ENCODE measurements around the gene MT1X. TPM values are rescaled to one million over a fixed set of nuclear protein-coding genes. Genes with fewer than 3 reads are reported as not detected.
"Not testable (repeated sequence)": the region's sequence is repeated elsewhere in the genome, so short reads cannot be mapped to it uniquely, and the experiment has no call there.

Gene MT1X
- total and polyA plus RNA-seq, 7 experiments from 2014 or later = 15.0 to 157 (median 26.8) TPM

- no peak for DNase-seq
- ChIA-PET POLR2A (interaction anchor here (2.4 kb wide), 1 partner anchor 14 kb away, joined by 5 read pairs; no protein-coding TSS in a partner anchor), CTCF (interaction anchor here (1.1 kb wide), 1 partner anchor 13 kb away, joined by 3 read pairs; no protein-coding TSS in a partner anchor)
These were observed 32.9 kb downstream of the MT1X start for GRCh38 chr16:56715126-56715525.

GRCh38 chr16:56716761-56717160 is 34.5 kb downstream of the MT1X start:
- Histone ChIP-seq H3K9me3 (ENCODE audit: control insufficient read depth in 2 of 3, low read length in 3 of 3) (no peaks in the 10 kb centered on the region), H3K4me1 (ENCODE audit: control insufficient read depth in 2 of 2, insufficient read depth in 2 of 2, low read length in 2 of 2) (no peaks in the 10 kb centered on the region), H3K36me3 (ENCODE audit: control insufficient read depth in 2 of 3, insufficient read depth in 3 of 3, low read length in 3 of 3) (no peaks in the 10 kb centered on the region), H3K27me3 (ENCODE audit: control insufficient read depth in 2 of 2, insufficient read depth in 2 of 2, low read length in 2 of 2) (no peaks in the 10 kb centered on the region), H3K27ac (ENCODE audit: low read depth, low read length) (no peak overlapping the region), H3K4me3 (ENCODE audit: low read length) (no peak overlapping the region)
- Mint-ChIP-seq H3K27ac (no peak overlapping the region), H3K4me3 (no peak overlapping the region), H3K4me1 (peaks cover 0 to 4% (median under 1%) of the 10 kb centered on the region in 7 donors), H3K9me3 (no peaks in the 10 kb centered on the region), H3K36me3 (no peaks in the 10 kb centered on the region), H3K27me3 (peaks cover 0 to 16% (median 0%) of the 10 kb centered on the region in 5 donors)
- intact Hi-C loops (cut with micrococcal nuclease) = no loop called here
- ATAC-seq (no peak), DNase-seq (no peak)
- ChIA-PET CTCF (interaction anchor here (3.4 kb wide), 1 partner anchor 14 kb away, joined by 8 read pairs; no protein-coding TSS in a partner anchor), POLR2A (interaction anchor here (0.7 to 2.4 kb wide), 3 partner anchors 9 to 16 kb away, joined by 3 to 5 read pairs (median 3); no protein-coding TSS in a partner anchor)

More at GRCh38 chr16:56715126-56715525, 32.9 kb downstream of the MT1X start:
- Mint-ChIP-seq H3K36me3 (no peaks in the 10 kb centered on the region), H3K27ac (no peak overlapping the region), H3K4me3 (no peak overlapping the region), H3K4me1 (peaks cover 4 to 16% (median 11%) of the 10 kb centered on the region in 7 donors), H3K27me3 (peaks cover 0 to 8% (median 0%) of the 10 kb centered on the region in 5 donors), H3K9me3 (peaks cover 0 to 5% (median 0%) of the 10 kb centered on the region in 11 donors)
- Histone ChIP-seq H3K4me3 (ENCODE audit: low read length) (no peak overlapping the region), H3K9me3 (ENCODE audit: control insufficient read depth in 2 of 3, low read length in 3 of 3) (no peaks in the 10 kb centered on the region), H3K27ac (ENCODE audit: low read depth, low read length) (no peak overlapping the region), H3K36me3 (ENCODE audit: control insufficient read depth in 2 of 3, insufficient read depth in 3 of 3, low read length in 3 of 3) (no peaks in the 10 kb centered on the region), H3K27me3 (ENCODE audit: control insufficient read depth in 2 of 2, insufficient read depth in 2 of 2, low read length in 2 of 2) (no peaks in the 10 kb centered on the region), H3K4me1 (ENCODE audit: control insufficient read depth in 2 of 2, insufficient read depth in 2 of 2, low read length in 2 of 2) (peaks cover under 1 to 5% of the 10 kb centered on the region in 2 donors)
- intact Hi-C loops (cut with micrococcal nuclease) = no loop called here
- no peak for ATAC-seq

GRCh38 chr16:56717532-56717931 is 35.3 kb downstream of the MT1X start:
- ATAC-seq; H3K4me3 Mint-ChIP-seq; H3K27me3 ChIP-seq (ENCODE audit: control insufficient read depth in 2 of 2, insufficient read depth in 2 of 2, low read length in 2 of 2); H3K4me3 ChIP-seq (ENCODE audit: low read length); H3K36me3 ChIP-seq (ENCODE audit: control insufficient read depth in 2 of 3, insufficient read depth in 3 of 3, low read length in 3 of 3); DNase-seq; H3K27ac Mint-ChIP-seq; H3K9me3 ChIP-seq (ENCODE audit: control insufficient read depth in 2 of 3, low read length in 3 of 3); H3K9me3 Mint-ChIP-seq; H3K36me3 Mint-ChIP-seq; H3K4me1 ChIP-seq (ENCODE audit: control insufficient read depth in 2 of 2, insufficient read depth in 2 of 2, low read length in 2 of 2); H3K27ac ChIP-seq (ENCODE audit: low read depth, low read length); H3K4me1 Mint-ChIP-seq; intact Hi-C loops (cut with micrococcal nuclease): not testable (repeated sequence)
- ChIA-PET CTCF (interaction anchor here (0.5 to 3.4 kb wide), 3 partner anchors 11 to 17 kb away, joined by 3 to 8 read pairs (median 6); no protein-coding TSS in a partner anchor), POLR2A (interaction anchor here (2.4 kb wide), 1 partner anchor 12 kb away, joined by 5 read pairs; no protein-coding TSS in a partner anchor)
- peaks cover 0 to 22% (median 0%) of the 10 kb centered on the region in 5 donors for H3K27me3 Mint-ChIP-seq

GRCh38 chr16:56722200-56722842 is 40.1 kb downstream of the MT1X start:
- H3K4me3 ChIP-seq (ENCODE audit: low read length) = no peak overlapping the region
- no peak for DNase-seq
- ATAC-seq = no peak
- Mint-ChIP-seq H3K4me1 (peaks cover 0 to 6% (median 3%) of the 10 kb centered on the region in 7 donors), H3K9me3 (no peaks in the 10 kb centered on the region), H3K27me3 (peaks cover 0 to 41% (median 0%) of the 10 kb centered on the region in 5 donors), H3K36me3 (peaks cover 0 to 4% (median 0%) of the 10 kb centered on the region in 5 donors), H3K27ac (no peak overlapping the region), H3K4me3 (no peak overlapping the region)
- no peaks in the 10 kb centered on the region for H3K9me3 ChIP-seq (ENCODE audit: control insufficient read depth in 2 of 3, low read length in 3 of 3)
- POLR2A ChIA-PET = interaction anchor here (0.6 to 0.7 kb wide), 2 partner anchors 13 to 28 kb away, joined by 3 read pairs; no protein-coding TSS in a partner anchor
- no peak overlapping the region for H3K27ac ChIP-seq (ENCODE audit: low read depth, low read length)
- no peaks in the 10 kb centered on the region for H3K4me1 ChIP-seq (ENCODE audit: control insufficient read depth in 2 of 2, insufficient read depth in 2 of 2, low read length in 2 of 2)
- H3K36me3 ChIP-seq (ENCODE audit: control insufficient read depth in 2 of 3, insufficient read depth in 3 of 3, low read length in 3 of 3) = no peaks in the 10 kb centered on the region
- H3K27me3 ChIP-seq (ENCODE audit: control insufficient read depth in 2 of 2, insufficient read depth in 2 of 2, low read length in 2 of 2) = no peaks in the 10 kb centered on the region
- CTCF ChIA-PET = interaction anchor here (0.6 to 1.1 kb wide), 2 partner anchors 22 to 145 kb away, joined by 3 read pairs; no protein-coding TSS in a partner anchor
- intact Hi-C loops (cut with micrococcal nuclease) = loop anchor here in 1 of 2 donors (10.0 kb wide), 1 partner anchor 462 kb away; the partner anchor contains the start of genes PSME3IP1 and RSPRY1

GRCh38 chr16:56724191-56724590 is 41.9 kb downstream of the MT1X start:
- CTCF ChIA-PET = interaction anchor here (1.3 kb wide), 1 partner anchor 17 kb away, joined by 4 read pairs; no protein-coding TSS in a partner anchor
- peaks cover 0 to 36% (median 0%) of the 10 kb centered on the region in 5 donors for H3K27me3 Mint-ChIP-seq
- no peak overlapping the region for H3K27ac ChIP-seq (ENCODE audit: low read depth, low read length)

GRCh38 chr16:56726283-56726682 is 44.0 kb downstream of the MT1X start:
- Histone ChIP-seq H3K9me3 (ENCODE audit: control insufficient read depth in 2 of 3, low read length in 3 of 3) (no peaks in the 10 kb centered on the region), H3K36me3 (ENCODE audit: control insufficient read depth in 2 of 3, insufficient read depth in 3 of 3, low read length in 3 of 3) (peaks cover 0 to 4% (median 0%) of the 10 kb centered on the region in 3 experiments), H3K4me3 (ENCODE audit: low read length) (no peak overlapping the region), H3K27ac (ENCODE audit: low read depth, low read length) (no peak overlapping the region), H3K4me1 (ENCODE audit: control insufficient read depth in 2 of 2, insufficient read depth in 2 of 2, low read length in 2 of 2) (peaks cover 17 to 22% of the 10 kb centered on the region in 2 donors), H3K27me3 (ENCODE audit: control insufficient read depth in 2 of 2, insufficient read depth in 2 of 2, low read length in 2 of 2) (no peaks in the 10 kb centered on the region)
- Mint-ChIP-seq H3K36me3 (peaks cover 0 to 4% (median 0%) of the 10 kb centered on the region in 5 donors), H3K9me3 (no peaks in the 10 kb centered on the region), H3K27ac (no peak overlapping the region), H3K4me3 (no peak overlapping the region), H3K4me1 (peaks cover 10 to 31% (median 26%) of the 10 kb centered on the region in 7 donors), H3K27me3 (peaks cover 0 to 29% (median 0%) of the 10 kb centered on the region in 5 donors)
- CTCF ChIA-PET = interaction anchor here (1.6 kb wide), 1 partner anchor 117 kb away, joined by 3 read pairs; no protein-coding TSS in a partner anchor
- POLR2A ChIA-PET = interaction anchor here (0.6 kb wide), 1 partner anchor 778 kb away, joined by 6 read pairs; no protein-coding TSS in a partner anchor
- DNase-seq (no peak), ATAC-seq (no peak)
- intact Hi-C loops (cut with micrococcal nuclease) = loop anchor here in 1 of 2 donors (10.0 kb wide), 1 partner anchor 459 kb away; the partner anchor contains the start of genes PSME3IP1 and RSPRY1

More at GRCh38 chr16:56724191-56724590, 41.9 kb downstream of the MT1X start:
- Histone ChIP-seq H3K9me3 (ENCODE audit: control insufficient read depth in 2 of 3, low read length in 3 of 3) (no peaks in the 10 kb centered on the region), H3K27me3 (ENCODE audit: control insufficient read depth in 2 of 2, insufficient read depth in 2 of 2, low read length in 2 of 2) (no peaks in the 10 kb centered on the region), H3K4me3 (ENCODE audit: low read length) (no peak overlapping the region), H3K36me3 (ENCODE audit: control insufficient read depth in 2 of 3, insufficient read depth in 3 of 3, low read length in 3 of 3) (no peaks in the 10 kb centered on the region), H3K4me1 (ENCODE audit: control insufficient read depth in 2 of 2, insufficient read depth in 2 of 2, low read length in 2 of 2) (peaks cover 4 to 12% of the 10 kb centered on the region in 2 donors)
- peaks cover 6 to 25% (median 16%) of the 10 kb centered on the region in 7 donors for H3K4me1 Mint-ChIP-seq
- H3K36me3 Mint-ChIP-seq = peaks cover 0 to 4% (median 0%) of the 10 kb centered on the region in 5 donors
- peak overlapping the region in 1 of 9 donors; percentile 38 for H3K27ac Mint-ChIP-seq
- ATAC-seq = no peak
- H3K9me3 Mint-ChIP-seq = no peaks in the 10 kb centered on the region
- DNase-seq = no peak
- intact Hi-C loops (cut with micrococcal nuclease) = loop anchor here in 1 of 2 donors (10.0 kb wide), 1 partner anchor 461 kb away; the partner anchor contains the start of genes PSME3IP1 and RSPRY1
- no peak overlapping the region for H3K4me3 Mint-ChIP-seq
- POLR2A ChIA-PET = no interaction called here
